ENCODE results near the gene SLFN14. TPM values are rescaled to one million over a fixed set of nuclear protein-coding genes. Genes with fewer than 3 reads are reported as not detected.
"Not testable (repeated sequence)": the region's sequence is repeated elsewhere in the genome, so short reads cannot be mapped to it uniquely, and the experiment has no call there.

The SLFN14 gene
- total RNA-seq, 1 donor from 2014 or later, result not detected

GRCh38 chr17:35578929-35579432, 18.4 kb upstream of the SLFN14 start:
- intact Hi-C loops (cut with micrococcal nuclease), result loop anchor here (1.0 to 2.0 kb wide), 3 partner anchors 8 to 38 kb away; partner anchors contain the start of gene AP2B1
- Mint-ChIP-seq H3K4me1 (ENCODE audit: low read depth) (peaks cover 25% of the 10 kb centered on the region), H3K4me3 (ENCODE audit: low read depth) (peak overlapping the region; percentile 89), H3K27me3 (ENCODE audit: low read depth) (peaks cover 2% of the 10 kb centered on the region), H3K9me3 (no peaks in the 10 kb centered on the region), H3K27ac (peak overlapping the region; percentile 91), H3K36me3 (ENCODE audit: low read depth) (peaks cover 18% of the 10 kb centered on the region)
- no peak for DNase-seq (ENCODE audit: low spot score)

DNA sequence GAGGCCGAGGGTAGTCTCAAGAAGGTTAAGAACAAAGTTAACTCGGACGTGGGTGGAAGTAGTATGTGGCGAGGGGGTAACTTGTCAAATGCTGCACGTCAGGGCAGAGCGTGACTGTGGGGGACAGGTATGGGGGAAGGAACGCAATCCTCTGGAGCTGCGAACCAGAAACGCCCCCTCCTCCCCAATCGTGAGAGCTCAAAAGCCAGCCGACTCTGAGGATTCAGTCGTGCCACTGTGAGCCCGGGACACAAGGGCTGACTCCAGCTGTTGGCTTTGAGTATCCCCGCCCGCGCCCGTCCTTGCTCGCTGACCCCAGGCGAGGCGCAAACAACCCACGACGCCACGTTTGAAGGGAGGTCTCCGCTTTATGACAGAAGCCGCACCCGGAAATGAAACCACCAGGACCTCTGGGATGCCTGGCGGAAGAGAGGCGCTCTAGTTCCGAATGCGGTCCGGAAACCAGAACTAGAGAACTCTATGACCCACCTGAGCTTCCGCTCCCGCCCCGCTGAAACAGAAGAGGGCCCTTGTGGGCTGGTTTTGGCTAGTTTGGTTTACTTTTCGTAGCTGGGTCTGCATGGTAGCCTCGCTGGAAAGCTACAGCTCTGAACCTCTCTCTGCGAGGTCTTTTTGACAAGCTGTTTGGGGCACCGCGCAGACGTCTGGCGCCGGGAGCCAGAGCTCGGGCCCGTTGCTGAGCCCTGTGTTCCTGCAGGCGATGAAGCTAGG, 17.7 kb upstream of the SLFN14 start, which contains the start of gene PEX12:
TSS of gene PEX12 (minus strand) at position 375 of the 732 bp plus-strand sequence. CDS start 550 bp downstream, outside the sequence.
- intact Hi-C loops (cut with micrococcal nuclease), result loop anchor here (1.0 to 2.0 kb wide), 3 partner anchors 9 to 38 kb away; partner anchors contain the start of gene AP2B1
- Mint-ChIP-seq H3K4me1 (ENCODE audit: low read depth) (peaks cover 25% of the 10 kb centered on the region), H3K27ac (peak within 1 kb of the TSS; percentile 91), H3K9me3 (no peaks in the 10 kb centered on the region), H3K27me3 (ENCODE audit: low read depth) (peaks cover 2% of the 10 kb centered on the region), H3K36me3 (ENCODE audit: low read depth) (peaks cover 18% of the 10 kb centered on the region), H3K4me3 (ENCODE audit: low read depth) (peak within 1 kb of the TSS; percentile 89)
- DNase-seq (ENCODE audit: low spot score), result peak; percentile 83

DNA sequence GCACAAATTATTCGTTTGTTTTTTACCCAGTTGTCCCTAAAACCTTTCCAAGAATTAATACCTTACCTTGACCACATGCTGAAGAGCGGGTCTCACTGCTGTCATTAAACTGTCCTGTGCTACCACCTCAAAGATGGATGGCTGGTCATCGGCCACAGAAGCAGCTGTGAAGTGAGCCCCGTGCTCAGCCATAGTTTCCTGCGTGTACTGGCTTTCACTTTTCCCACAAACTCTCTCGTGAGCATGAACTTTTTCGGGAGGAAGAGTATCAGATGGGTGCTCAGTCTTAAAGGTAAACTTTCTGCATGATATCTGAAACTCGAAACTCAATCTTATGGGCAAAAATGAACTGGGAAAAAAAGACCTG, 17.2 kb upstream of the SLFN14 start:
- peaks cover 18% of the 10 kb centered on the region for H3K36me3 Mint-ChIP-seq (ENCODE audit: low read depth)
- peak overlapping the region; percentile 91 for H3K27ac Mint-ChIP-seq
- DNase-seq (ENCODE audit: low spot score), result no peak
- peaks cover 2% of the 10 kb centered on the region for H3K27me3 Mint-ChIP-seq (ENCODE audit: low read depth)
- H3K9me3 Mint-ChIP-seq, result no peaks in the 10 kb centered on the region
- peak overlapping the region; percentile 89 for H3K4me3 Mint-ChIP-seq (ENCODE audit: low read depth)
- peaks cover 25% of the 10 kb centered on the region for H3K4me1 Mint-ChIP-seq (ENCODE audit: low read depth)
- intact Hi-C loops (cut with micrococcal nuclease), result loop anchor here (1.0 to 2.0 kb wide), 3 partner anchors 9 to 37 kb away; partner anchors contain the start of gene AP2B1

DNA sequence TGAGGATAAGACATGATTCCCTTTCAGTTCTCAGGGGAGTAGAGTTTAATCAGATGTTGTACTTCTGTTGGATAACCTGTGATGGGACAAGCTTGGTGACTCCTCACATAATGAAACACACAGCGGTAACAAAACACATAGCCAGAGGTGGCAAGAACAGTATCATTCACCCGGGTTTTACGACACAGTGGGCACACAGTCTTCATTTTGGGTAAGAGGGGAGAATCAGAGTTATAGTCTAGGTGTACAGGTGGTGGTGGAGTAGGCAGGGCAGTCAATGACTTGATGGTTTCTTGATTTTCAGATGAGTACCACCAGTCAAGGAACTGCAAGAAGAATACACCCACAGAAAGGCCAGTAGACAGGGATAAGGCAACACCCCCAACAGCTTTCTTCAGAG, 15.1 kb upstream of the SLFN14 start:
- H3K36me3 Mint-ChIP-seq (ENCODE audit: low read depth), result peaks cover 18% of the 10 kb centered on the region
- H3K27ac Mint-ChIP-seq, result no peak overlapping the region
- no peaks in the 10 kb centered on the region for H3K27me3 Mint-ChIP-seq (ENCODE audit: low read depth)
- no peak for DNase-seq (ENCODE audit: low spot score)
- no peak overlapping the region for H3K4me3 Mint-ChIP-seq (ENCODE audit: low read depth)
- H3K4me1 Mint-ChIP-seq (ENCODE audit: low read depth), result peaks cover 25% of the 10 kb centered on the region
- intact Hi-C loops (cut with micrococcal nuclease), result no loop called here
- no peaks in the 10 kb centered on the region for H3K9me3 Mint-ChIP-seq

- H3K9me3 Mint-ChIP-seq, result no peaks in the 10 kb centered on the region
- peaks cover 18% of the 10 kb centered on the region for H3K4me1 Mint-ChIP-seq (ENCODE audit: low read depth)
- no peak for DNase-seq (ENCODE audit: low spot score)
- H3K27me3 Mint-ChIP-seq (ENCODE audit: low read depth), result peaks cover 10% of the 10 kb centered on the region
- intact Hi-C loops (cut with micrococcal nuclease), result no loop called here
- H3K36me3 Mint-ChIP-seq (ENCODE audit: low read depth), result peaks cover 13% of the 10 kb centered on the region
- peak overlapping the region; percentile 46 for H3K27ac Mint-ChIP-seq
- peak overlapping the region; percentile 70 for H3K4me3 Mint-ChIP-seq (ENCODE audit: low read depth)
Observed at GRCh38 chr17:35569405-35569804, 8.8 kb upstream of the SLFN14 start.

DNA sequence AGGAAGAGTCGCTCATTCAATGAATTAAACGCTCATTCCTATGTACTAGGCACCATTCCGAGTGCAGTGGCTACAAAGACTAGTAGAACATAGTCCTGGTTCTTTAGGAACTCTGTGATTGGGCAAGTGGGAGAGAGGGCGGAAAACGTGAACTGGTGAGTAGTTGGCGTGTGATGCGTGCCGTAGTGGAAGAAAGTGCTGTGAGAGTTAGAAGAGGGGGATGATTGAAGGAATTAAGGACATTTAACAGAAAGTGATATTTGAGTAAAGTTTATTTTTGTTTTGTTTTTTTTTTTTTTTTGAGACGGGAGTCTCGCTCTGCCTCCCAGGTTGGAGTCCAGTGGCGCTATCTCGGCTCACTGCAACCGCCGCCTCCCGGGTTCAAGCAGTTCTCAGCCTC, 7.9 kb upstream of the SLFN14 start:
- Mint-ChIP-seq H3K4me3 (ENCODE audit: low read depth) (peak overlapping the region; percentile 87), H3K4me1 (ENCODE audit: low read depth) (peaks cover 18% of the 10 kb centered on the region), H3K9me3 (no peaks in the 10 kb centered on the region), H3K27ac (peak overlapping the region; percentile 80), H3K27me3 (ENCODE audit: low read depth) (peaks cover 17% of the 10 kb centered on the region), H3K36me3 (ENCODE audit: low read depth) (peaks cover 11% of the 10 kb centered on the region)
- intact Hi-C loops (cut with micrococcal nuclease), result loop anchor here (1.0 kb wide), 2 partner anchors 10 to 29 kb away; partner anchors contain the start of gene PEX12
- DNase-seq (ENCODE audit: low spot score), result no peak

GRCh38 chr17:35566968-35567367, 6.3 kb upstream of the SLFN14 start:
- intact Hi-C loops (cut with micrococcal nuclease), result loop anchor here (1.0 kb wide), 1 partner anchor 20 kb away; the partner anchor contains the start of gene AP2B1
- Mint-ChIP-seq H3K27ac (no peak overlapping the region), H3K36me3 (ENCODE audit: low read depth) (peaks cover 11% of the 10 kb centered on the region), H3K4me3 (ENCODE audit: low read depth) (peak overlapping the region; percentile 87), H3K27me3 (ENCODE audit: low read depth) (peaks cover 19% of the 10 kb centered on the region), H3K4me1 (ENCODE audit: low read depth) (peaks cover 18% of the 10 kb centered on the region), H3K9me3 (no peaks in the 10 kb centered on the region)
- DNase-seq (ENCODE audit: low spot score), result no peak

- H3K27ac Mint-ChIP-seq; H3K36me3 Mint-ChIP-seq (ENCODE audit: low read depth); H3K9me3 Mint-ChIP-seq; H3K4me3 Mint-ChIP-seq (ENCODE audit: low read depth); H3K4me1 Mint-ChIP-seq (ENCODE audit: low read depth); DNase-seq (ENCODE audit: low spot score); intact Hi-C loops (cut with micrococcal nuclease): not testable (repeated sequence)
- peaks cover 33% of the 10 kb centered on the region for H3K27me3 Mint-ChIP-seq (ENCODE audit: low read depth)
Observed at GRCh38 chr17:35563181-35563580, 2.6 kb upstream of the SLFN14 start.

- no peak overlapping the region for H3K4me3 Mint-ChIP-seq (ENCODE audit: low read depth)
- peaks cover 31% of the 10 kb centered on the region for H3K27me3 Mint-ChIP-seq (ENCODE audit: low read depth)
- no peak for DNase-seq (ENCODE audit: low spot score)
- intact Hi-C loops (cut with micrococcal nuclease), result no loop called here
- H3K9me3 Mint-ChIP-seq, result no peaks in the 10 kb centered on the region
- no peaks in the 10 kb centered on the region for H3K36me3 Mint-ChIP-seq (ENCODE audit: low read depth)
- no peak overlapping the region for H3K27ac Mint-ChIP-seq
- H3K4me1 Mint-ChIP-seq (ENCODE audit: low read depth), result peaks cover 5% of the 10 kb centered on the region
Observed at GRCh38 chr17:35559495-35560210, 966 bp downstream of the SLFN14 start.

DNA sequence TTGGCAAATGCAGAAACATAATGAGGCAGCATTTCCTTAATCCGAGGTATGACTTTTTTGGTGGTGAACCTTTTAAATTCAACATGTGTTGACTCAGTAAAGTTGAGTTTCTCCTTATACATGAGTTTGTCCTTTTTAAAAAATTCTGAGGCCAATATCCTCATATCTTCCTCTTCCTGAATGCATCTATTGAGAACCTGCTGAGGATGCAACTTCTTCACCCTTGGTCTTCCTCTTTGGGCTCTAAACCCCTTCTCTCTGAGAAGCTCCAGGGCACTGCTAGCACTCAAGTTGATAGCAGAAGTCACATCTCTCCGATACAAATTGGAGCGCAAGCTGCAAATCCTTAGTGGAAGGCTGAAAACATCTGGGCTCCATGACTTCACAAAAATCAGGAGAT, 3.3 kb downstream of the SLFN14 start:
- no peak overlapping the region for H3K27ac Mint-ChIP-seq
- H3K9me3 Mint-ChIP-seq, result no peaks in the 10 kb centered on the region
- DNase-seq (ENCODE audit: low spot score), result no peak
- H3K4me3 Mint-ChIP-seq (ENCODE audit: low read depth), result no peak overlapping the region
- intact Hi-C loops (cut with micrococcal nuclease), result no loop called here
- H3K27me3 Mint-ChIP-seq (ENCODE audit: low read depth), result peaks cover 29% of the 10 kb centered on the region
- H3K36me3 Mint-ChIP-seq (ENCODE audit: low read depth), result no peaks in the 10 kb centered on the region
- H3K4me1 Mint-ChIP-seq (ENCODE audit: low read depth), result peaks cover 5% of the 10 kb centered on the region

- no peak for DNase-seq (ENCODE audit: low spot score)
- Mint-ChIP-seq H3K27me3 (ENCODE audit: low read depth) (peaks cover 33% of the 10 kb centered on the region), H3K9me3 (no peaks in the 10 kb centered on the region), H3K27ac (no peak overlapping the region), H3K4me1 (ENCODE audit: low read depth) (peaks cover 1% of the 10 kb centered on the region), H3K4me3 (ENCODE audit: low read depth) (no peak overlapping the region), H3K36me3 (ENCODE audit: low read depth) (no peaks in the 10 kb centered on the region)
- intact Hi-C loops (cut with micrococcal nuclease), result no loop called here
Observed at GRCh38 chr17:35555691-35556090, 4.9 kb downstream of the SLFN14 start.

DNA sequence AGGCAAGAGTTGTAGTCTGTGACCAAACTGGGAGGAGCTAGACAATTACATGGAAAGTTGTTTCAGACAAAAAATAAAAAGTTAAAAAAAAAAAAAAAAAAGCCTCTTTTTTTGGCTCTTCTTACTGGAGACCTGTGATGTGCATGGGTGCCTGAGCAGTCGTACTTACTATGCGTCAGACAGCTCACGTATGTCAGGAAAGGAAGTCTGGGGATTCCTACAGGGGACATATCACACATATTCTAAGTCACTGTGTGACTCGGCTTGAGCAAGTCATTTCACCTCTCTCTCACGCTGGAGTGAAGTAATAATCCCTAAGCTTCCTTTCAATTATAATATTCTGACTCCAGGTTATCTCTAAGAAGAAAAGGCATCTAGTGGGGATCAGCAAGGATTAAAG, 6.0 kb downstream of the SLFN14 start:
- intact Hi-C loops (cut with micrococcal nuclease), result no loop called here
- Mint-ChIP-seq H3K36me3 (ENCODE audit: low read depth) (no peaks in the 10 kb centered on the region), H3K27ac (no peak overlapping the region), H3K9me3 (no peaks in the 10 kb centered on the region), H3K4me3 (ENCODE audit: low read depth) (no peak overlapping the region), H3K27me3 (ENCODE audit: low read depth) (peaks cover 30% of the 10 kb centered on the region), H3K4me1 (ENCODE audit: low read depth) (no peaks in the 10 kb centered on the region)
- no peak for DNase-seq (ENCODE audit: low spot score)

DNA sequence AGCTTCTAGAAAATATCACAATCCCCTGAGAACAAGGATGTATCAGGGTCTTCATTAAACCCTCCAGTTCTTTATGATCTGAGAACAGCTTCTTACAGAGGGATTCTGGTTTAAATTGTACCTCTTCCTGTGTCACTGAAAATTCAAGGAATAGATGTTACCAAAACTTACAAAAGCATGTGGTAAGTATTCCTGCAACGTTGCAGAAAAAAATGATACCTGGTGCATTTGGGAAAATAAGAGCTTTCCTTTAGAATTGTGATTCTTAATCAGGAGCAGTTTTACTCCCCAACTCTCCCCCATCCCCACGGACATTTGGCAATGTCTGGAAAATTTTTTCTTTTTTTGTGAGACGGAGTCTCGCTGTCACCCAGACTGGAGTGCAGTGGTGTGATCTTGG, 7.3 kb downstream of the SLFN14 start:
- no peak for DNase-seq (ENCODE audit: low spot score)
- intact Hi-C loops (cut with micrococcal nuclease), result no loop called here
- no peaks in the 10 kb centered on the region for H3K36me3 Mint-ChIP-seq (ENCODE audit: low read depth)
- no peaks in the 10 kb centered on the region for H3K9me3 Mint-ChIP-seq
- H3K27me3 Mint-ChIP-seq (ENCODE audit: low read depth), result peaks cover 20% of the 10 kb centered on the region
- H3K27ac Mint-ChIP-seq, result no peak overlapping the region
- H3K4me3 Mint-ChIP-seq (ENCODE audit: low read depth), result no peak overlapping the region
- H3K4me1 Mint-ChIP-seq (ENCODE audit: low read depth), result peaks cover 3% of the 10 kb centered on the region

All from activated T-helper 2 cell treated with anti-CD3 and anti-CD28 coated beads, Interferon-gamma antibody, Interleukin-2, Interleukin-4, amounts not matched to agents 10 μg/mL and 5 μg/mL and 100 μg/mL, durations not matched to agents 14 hours and 24 hours and 36 hours (primary cell).